ENCODE data around the gene ARGLU1.

- TF ChIP-seq CTCF (IDR thresholded peaks at IDR 0.05) (no peak), EZH2 (IDR thresholded peaks at IDR 0.05) (no peak)
Measured at GRCh38 chr13:106558527-106558926, 9.4 kb downstream of the ARGLU1 start.

Measured in neural progenitor cell (in vitro differentiated cells).